ENCODE data around the gene SMIM31. TPM values are rescaled to one million over a fixed set of nuclear protein-coding genes. Genes with fewer than 3 reads are reported as not detected.

Gene SMIM31
- total RNA-seq (2014; rRNA removed; shearing (Covaris generic)) = not detected in 2 replicates

GRCh38 chr4:164753873-164754488 lies at the start of gene SMIM31:
SMIM31 (plus strand) TSS chr4:164754131; CDS start chr4:164770444, 16,313 bp downstream.
- no peak for DNase-seq (ENCODE audit: low read depth)

GRCh38 chr4:164706675-164707074 lies 47.3 kb upstream of the SMIM31 start:
- DNase-seq (ENCODE audit: low read depth) = no peak

- peak; percentile 2 for DNase-seq (ENCODE audit: low read depth)
Measured at GRCh38 chr4:164716901-164717300, 37.0 kb upstream of the SMIM31 start.

- no peak for DNase-seq (ENCODE audit: low read depth)
Measured at GRCh38 chr4:164718827-164719226, 35.1 kb upstream of the SMIM31 start.

- DNase-seq (ENCODE audit: low read depth) = no peak
Measured at GRCh38 chr4:164725066-164725465, 28.9 kb upstream of the SMIM31 start.

GRCh38 chr4:164730705-164731393 lies 23.1 kb upstream of the SMIM31 start:
- DNase-seq (ENCODE audit: low read depth) = no peak

- DNase-seq (ENCODE audit: low read depth) = peak; percentile 29
Measured at GRCh38 chr4:164731827-164732474, 22.0 kb upstream of the SMIM31 start.

- DNase-seq (ENCODE audit: low read depth) = no peak
Measured at GRCh38 chr4:164734484-164734883, 19.4 kb upstream of the SMIM31 start.

- DNase-seq (ENCODE audit: low read depth) = no peak
Measured at GRCh38 chr4:164748375-164748774, 5.6 kb upstream of the SMIM31 start.

- DNase-seq (ENCODE audit: low read depth) = no peak
Measured at GRCh38 chr4:164755432-164755831, 1.5 kb downstream of the SMIM31 start.

- no peak for DNase-seq (ENCODE audit: low read depth)
Measured at GRCh38 chr4:164756686-164757085, 2.8 kb downstream of the SMIM31 start.

- DNase-seq (ENCODE audit: low read depth) = no peak
Measured at GRCh38 chr4:164761241-164761640, 7.3 kb downstream of the SMIM31 start.

- no peak for DNase-seq (ENCODE audit: low read depth)
Measured at GRCh38 chr4:164761746-164762275, 7.9 kb downstream of the SMIM31 start.

- DNase-seq (ENCODE audit: low read depth) = no peak
Measured at GRCh38 chr4:164765096-164765495, 11.2 kb downstream of the SMIM31 start.

GRCh38 chr4:164765833-164766232 lies 11.9 kb downstream of the SMIM31 start:
- no peak for DNase-seq (ENCODE audit: low read depth)

- no peak for DNase-seq (ENCODE audit: low read depth)
Measured at GRCh38 chr4:164768516-164768915, 14.6 kb downstream of the SMIM31 start.

GRCh38 chr4:164770010-164770724 lies 16.2 kb downstream of the SMIM31 start:
- no peak for DNase-seq (ENCODE audit: low read depth)

- DNase-seq (ENCODE audit: low read depth) = no peak
Measured at GRCh38 chr4:164771088-164771487, 17.2 kb downstream of the SMIM31 start.

GRCh38 chr4:164772076-164772475 lies 18.1 kb downstream of the SMIM31 start:
- DNase-seq (ENCODE audit: low read depth) = no peak

GRCh38 chr4:164779080-164779479 lies 25.1 kb downstream of the SMIM31 start:
- DNase-seq (ENCODE audit: low read depth) = peak; percentile 54

- DNase-seq (ENCODE audit: low read depth) = peak; percentile 41
Measured at GRCh38 chr4:164779811-164780216, 25.9 kb downstream of the SMIM31 start.

GRCh38 chr4:164780839-164781238 lies 26.9 kb downstream of the SMIM31 start:
- no peak for DNase-seq (ENCODE audit: low read depth)
